CD4-positive, alpha-beta T cell treated with Interleukin-6 at 100 ng/mL for 8 hours (primary cell): Measurements from ENCODE around the gene CD63.
A peak's percentile ranks its signal among the peaks of the same experiment; 100 is the strongest.

Experiments used
- DNase-seq: peaks from one replicate; pipeline ENCODE4 v3.0.0-alpha.2; 2020; ENCODE audit warnings: mixed read lengths, low spot score

Gene CD63

DNA sequence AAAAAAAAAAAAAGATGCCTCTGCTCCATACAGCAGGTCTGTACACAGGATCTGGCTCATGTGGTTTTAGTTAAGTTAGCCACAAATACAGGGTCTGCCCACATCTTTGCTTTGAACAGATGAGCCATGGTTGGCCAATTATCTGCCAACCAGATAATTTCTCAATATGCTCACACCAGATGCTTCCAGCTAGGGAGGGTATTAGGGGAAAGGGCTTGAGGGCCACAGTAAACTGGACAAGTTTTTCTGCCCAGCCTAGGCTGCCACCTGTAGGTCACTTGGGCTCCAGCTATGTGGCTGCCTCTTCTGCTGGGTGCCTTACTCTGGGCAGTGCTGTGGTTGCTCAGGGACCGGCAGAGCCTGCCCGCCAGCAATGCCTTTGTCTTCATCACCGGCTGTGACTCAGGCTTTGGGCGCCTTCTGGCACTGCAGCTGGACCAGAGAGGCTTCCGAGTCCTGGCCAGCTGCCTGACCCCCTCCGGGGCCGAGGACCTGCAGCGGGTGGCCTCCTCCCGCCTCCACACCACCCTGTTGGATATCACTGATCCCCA lies 7.8 kb downstream of the CD63 start:
- DNase-seq = no peak

DNA sequence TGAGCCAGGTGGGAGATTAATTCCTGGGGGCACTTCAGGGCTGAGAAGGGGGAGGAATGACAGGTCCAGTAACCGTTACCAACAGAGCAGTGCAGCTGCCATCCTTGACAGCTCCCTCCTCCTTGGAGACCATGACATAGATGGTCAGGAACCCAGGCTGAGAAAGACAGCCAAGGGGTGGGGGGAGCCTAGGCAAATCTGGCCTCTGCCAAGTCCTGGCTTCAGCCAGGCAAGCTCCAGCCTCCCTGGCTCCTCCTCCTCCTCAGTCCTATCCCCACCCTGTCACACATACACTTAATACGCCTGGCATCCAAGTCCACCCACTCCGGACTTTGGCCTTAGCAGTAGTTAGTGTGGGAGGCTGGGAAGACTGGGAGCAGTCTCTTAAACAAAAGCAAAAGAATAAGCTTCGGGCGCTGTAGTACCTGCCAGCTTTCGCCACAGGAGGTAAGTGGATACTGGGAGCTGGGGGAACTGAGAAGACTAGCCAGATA lies 8.7 kb downstream of the CD63 start, which contains the start of gene RDH5:
TSS of gene RDH5 (plus strand) at position 323 of the 494 bp plus-strand sequence. CDS start 792 bp downstream, outside the sequence.
- no peak for DNase-seq

DNA sequence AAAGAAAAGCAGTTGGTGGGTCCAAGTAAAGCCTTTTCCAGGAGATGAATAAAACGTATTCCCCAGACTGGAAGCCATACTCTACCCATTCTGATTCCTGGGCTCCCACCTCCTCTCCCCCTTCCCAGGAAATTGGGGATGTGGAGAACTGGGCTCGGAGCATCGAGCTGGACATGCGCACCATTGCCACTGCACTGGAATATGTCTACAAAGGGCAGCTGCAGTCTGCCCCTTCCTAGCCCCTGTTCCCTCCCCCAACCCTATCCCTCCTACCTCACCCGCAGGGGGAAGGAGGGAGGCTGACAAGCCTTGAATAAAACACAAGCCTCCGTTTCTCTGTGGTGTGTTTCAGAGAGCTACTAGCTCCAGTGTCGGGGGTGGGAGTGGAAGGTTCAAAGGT lies 9.4 kb downstream of the CD63 start:
- no peak for DNase-seq

DNA sequence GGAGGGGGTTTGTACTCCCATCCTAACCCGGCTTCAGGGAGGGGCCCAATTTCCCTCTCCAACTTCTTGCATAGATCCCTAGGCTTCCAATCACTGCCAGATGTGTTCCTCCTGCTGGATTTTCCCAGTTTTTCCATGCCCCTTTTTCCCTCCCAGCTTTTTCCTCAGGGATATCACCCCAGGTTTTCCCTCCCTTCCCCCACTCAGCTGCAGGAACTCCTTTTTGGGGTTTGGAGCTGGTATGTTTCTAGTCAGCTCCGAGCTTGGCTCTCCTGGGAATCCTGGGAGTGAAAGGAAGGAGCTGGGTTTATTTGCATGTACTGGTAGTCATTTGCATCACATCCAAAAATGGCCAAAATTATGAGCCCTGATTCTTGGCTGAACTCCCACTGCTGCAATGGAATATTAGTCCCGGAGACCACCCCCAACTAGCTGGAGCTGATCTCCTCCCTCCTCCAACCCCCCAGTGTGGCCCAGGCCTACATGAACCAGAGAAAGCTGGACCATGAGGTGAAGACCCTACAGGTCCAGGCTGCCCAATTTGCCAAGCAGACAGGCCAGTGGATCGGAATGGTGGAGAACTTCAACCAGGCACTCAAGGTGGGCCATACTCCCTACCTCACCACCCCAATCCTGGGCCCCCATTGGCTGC lies 10.1 kb downstream of the CD63 start:
- DNase-seq = no peak

DNA sequence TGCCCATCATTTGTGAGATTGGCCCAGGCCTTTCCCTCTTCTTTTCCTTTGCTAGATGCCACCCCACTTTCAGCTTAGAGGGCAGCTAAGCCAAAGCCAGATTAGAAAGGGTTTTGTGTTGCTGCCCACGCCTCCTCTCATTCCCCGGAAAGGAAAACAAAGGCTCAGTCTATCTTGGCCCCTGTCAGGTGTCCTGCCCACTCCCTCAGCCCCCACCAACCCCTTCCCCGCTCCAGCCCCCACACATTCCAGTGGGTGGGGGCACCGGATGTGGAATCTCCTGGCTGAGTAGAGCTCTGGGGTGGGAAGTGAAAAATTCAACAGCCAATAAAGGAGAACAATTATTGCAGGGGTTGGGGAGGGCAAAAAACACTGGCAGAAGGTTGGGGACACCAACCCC lies 10.8 kb downstream of the CD63 start:
- DNase-seq = no peak

DNA sequence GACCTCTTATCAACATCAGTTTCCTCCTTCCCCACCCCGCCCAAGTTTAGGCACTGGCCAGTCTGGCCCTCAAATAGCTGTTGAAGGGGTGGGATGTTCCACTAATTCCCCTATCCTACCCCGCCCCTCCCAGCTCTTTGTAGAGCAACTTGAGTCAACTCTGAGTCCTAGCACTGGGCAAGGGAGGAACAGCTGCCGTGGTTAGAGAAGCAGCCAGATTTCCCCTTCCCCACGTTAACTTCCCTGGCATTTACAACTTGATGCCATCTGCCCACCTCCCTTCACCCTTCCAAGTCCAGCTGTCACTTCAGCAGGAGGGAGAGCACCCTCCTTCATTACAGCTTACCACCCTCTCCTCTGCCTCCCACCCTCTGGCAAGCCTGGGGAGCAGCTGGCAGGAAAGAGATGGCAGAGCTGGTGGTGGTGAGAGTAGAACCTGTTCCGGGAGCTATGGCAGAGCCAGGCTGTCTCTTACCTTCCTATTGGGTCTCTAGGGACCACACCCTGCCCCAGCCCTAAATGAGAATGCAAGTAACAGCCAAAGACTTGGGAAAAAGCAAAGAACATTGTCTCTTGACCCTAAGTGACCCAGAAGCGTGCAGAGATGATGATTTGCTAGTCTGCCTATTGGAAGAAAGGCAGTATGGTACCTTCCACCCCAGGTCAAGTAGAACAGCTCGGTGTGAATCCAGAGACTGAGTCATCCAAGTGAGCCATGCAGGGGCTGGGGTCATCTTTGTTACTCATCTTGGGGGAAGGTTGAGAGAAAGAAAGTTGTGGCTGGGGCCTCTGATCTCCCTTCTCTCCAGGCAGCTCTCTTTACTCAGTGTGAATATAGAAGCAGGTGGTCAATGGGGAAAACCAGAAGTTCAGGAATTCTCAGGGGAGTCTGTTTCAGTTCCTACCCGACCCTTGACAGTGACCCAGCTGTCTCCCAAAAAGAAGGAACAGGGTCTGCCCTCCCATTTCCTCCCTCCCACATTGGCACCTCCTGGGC lies 11.5 kb downstream of the CD63 start:
- no peak for DNase-seq

DNA sequence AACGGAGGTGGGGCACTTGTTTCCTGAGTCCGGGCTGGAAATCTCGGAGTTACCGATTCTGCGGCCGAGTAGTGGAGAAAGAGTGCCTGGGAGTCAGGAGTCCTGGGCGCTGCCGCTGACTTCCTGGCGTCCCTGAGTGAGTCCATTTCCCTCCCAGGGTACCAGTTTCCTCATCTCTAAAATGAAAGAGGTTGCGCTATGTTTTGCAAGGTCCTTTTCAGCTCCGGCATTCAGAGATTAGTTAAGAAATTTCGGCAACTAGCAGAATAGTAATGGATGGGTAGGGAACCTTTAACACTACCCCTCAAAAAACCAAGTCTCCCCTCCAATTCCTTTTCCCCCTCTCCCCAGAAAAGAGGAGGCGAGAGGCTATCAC lies 12.2 kb downstream of the CD63 start:
- DNase-seq = no peak

DNA sequence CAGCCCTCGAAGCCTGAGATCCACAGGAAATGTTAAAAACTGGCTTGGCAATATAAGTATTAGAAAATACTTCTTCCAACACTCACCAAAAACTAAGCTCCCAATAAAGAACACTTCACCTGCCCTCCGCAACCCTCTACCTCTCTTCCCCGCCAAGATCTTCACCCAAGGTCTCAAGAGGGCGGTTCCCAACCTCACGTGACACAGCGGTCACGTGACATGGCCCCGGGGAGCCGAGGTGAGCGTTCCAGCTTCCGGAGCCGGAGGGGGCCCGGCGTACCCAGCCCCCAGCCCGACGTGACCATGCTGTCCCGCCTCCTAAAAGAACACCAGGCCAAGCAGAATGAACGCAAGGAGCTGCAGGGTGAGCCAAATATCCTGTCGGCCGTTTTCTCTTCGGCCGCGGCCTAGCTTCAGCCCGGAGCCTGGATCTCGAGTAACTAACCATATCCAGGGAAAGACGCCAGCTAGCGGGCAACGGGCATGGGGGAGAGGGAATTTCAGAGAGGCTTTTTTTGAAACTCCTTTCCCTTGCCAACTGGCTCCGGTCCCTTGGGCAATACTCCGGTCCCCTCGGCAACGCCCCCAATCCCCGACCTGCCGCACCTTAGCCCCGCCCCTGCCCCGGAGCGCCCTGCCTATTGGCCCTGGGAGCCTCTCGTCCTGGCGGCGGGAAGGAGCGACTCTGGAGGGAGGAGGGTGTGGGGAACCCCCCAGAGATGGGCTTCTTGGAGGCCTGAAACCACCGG lies 12.8 kb downstream of the CD63 start, which contains the start of gene BLOC1S1:
TSS of gene BLOC1S1 (plus strand) at position 214 of the 749 bp plus-strand sequence. CDS start at position 220, 6 bp downstream.
- peak; percentile 89 for DNase-seq

DNA sequence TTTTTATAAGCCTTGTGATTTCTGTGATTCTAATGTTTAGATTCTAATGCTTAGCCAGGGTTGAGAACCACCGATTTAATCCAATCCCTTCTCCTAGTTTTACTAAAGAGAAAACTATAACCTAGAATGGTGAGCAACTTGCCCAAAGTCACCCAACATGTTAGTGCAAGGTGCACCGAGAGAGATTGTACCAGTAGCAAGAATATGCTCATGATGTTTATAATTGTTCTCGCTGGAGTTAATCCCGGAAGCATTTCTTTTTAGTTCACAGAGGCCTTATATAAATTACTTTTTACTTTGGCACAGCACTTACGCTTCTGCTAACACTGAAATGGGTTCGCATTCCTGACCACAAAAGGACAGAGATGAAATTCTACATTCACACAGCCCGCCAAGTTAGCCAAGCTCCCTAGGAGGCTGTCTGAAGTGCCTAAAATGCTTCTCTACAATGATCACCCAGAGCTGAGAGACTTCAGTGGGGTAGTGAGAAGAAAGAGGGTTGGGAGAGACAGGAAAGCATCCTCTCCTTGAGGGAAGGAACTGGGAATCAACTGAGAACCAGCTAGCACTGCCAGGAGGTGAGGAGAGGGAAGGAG lies 13.5 kb downstream of the CD63 start:
- no peak for DNase-seq

DNA sequence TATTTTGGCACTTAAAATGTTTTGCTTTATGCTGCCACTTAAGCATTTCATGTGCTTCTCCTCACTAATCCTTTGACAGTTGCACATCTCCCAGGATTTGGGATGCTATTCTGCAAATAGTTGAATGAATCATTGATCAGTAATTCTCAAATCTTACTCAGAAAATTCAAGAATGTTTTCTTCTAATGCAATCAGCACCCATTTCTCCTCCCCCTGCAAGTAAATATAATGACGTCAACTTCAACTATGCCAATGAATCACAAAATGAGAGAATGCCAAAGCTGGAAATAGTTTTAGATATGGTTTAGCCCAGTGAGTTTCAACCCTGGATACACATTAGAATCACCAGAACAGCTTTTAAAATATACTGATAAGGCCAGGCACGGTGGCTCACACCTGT lies 15.1 kb downstream of the CD63 start:
- no peak for DNase-seq

DNA sequence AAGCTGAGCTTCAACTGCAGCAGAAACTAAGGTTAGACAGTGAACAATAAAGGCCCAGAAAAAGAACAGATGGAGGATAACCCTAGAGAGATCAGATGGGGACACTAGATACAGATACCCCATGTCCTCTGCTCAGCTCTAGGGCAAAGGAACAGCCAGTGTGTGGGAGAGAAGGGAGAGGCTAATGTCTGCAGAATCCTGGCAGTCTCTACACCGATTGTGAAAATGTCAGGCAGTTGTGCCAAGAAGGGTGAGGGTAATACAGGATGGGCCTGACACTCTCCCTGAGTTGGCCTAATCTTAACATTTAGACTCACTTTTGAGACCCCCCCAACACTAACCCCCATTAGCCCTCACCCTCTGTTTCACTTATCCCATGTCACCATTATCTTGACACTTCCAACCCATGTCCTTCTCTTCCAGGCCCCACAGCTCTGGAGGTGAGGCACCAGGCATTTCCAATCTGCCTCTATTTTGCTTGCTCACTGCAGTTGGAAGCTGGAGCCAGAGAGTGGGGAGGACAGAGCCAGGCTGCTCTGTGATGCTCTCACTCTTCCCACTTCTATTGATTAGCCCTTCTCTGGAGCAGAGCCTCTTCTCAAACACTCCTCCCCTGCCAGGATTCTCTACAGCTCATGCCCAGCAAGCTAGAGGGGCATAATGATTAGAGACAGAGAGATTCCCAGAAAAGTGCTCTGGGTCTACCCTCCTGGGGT lies 16.0 kb downstream of the CD63 start:
- no peak for DNase-seq

DNA sequence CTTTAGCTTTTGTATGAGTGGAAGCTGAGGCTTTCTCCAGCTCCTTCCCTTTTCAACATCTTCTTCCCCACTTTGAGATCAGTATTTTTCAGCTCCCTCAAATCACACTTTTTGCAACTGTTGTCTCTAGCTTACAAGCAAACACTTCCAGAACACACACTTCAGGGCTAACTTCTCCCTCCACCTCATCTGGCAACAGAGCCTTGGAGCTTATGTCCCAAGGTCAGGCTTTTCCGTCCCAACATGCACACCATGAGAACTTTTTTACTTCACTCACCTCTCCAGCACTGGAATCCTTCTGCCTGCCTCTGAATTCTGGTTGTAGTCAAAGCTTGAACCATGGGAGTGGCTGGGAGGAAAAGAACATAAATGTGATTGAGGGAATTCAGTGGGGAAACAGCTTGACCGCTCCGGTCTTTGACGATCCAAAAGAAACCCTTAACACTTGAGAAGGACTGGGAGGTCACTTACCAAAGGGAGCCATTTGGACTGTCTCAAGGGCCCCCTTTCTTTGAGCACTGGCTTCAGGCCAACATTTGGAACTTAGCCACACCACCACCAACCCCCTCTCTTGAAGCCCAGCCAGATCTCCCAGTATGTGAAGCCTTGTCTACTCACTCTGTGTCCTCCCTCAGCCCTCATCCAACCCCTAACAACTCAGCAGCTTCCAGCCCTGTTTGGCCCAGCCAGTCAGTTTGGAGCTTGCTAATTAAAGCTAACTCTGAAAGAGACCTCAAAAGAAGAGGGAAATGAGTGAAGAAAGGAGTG lies 16.8 kb downstream of the CD63 start:
- no peak for DNase-seq

DNA sequence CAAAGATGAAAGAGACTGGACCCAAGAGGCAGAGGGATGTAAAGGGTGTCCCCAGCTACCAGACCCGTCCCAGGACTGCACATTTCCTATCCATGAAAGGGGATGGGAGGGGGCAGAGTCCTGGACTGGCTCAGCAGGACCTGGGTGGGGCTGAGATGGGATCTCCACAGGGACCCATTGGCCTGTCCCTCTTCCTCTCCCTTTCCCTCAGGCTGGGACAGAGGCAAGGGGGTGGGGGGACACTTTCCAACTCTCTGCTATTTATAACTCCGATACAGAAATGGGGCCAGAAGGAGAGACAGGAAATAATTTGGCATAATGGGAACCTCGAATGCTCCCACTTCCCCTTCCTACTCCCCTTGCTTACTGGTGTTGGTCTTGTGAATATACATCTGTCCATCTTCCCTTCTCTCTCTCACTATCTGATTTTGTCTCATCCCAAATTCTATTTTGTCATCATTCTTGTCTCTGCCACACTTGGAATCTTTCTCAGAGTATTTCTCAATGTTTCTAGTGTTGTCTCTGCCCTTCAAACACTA lies 20.0 kb downstream of the CD63 start:
- no peak for DNase-seq

DNA sequence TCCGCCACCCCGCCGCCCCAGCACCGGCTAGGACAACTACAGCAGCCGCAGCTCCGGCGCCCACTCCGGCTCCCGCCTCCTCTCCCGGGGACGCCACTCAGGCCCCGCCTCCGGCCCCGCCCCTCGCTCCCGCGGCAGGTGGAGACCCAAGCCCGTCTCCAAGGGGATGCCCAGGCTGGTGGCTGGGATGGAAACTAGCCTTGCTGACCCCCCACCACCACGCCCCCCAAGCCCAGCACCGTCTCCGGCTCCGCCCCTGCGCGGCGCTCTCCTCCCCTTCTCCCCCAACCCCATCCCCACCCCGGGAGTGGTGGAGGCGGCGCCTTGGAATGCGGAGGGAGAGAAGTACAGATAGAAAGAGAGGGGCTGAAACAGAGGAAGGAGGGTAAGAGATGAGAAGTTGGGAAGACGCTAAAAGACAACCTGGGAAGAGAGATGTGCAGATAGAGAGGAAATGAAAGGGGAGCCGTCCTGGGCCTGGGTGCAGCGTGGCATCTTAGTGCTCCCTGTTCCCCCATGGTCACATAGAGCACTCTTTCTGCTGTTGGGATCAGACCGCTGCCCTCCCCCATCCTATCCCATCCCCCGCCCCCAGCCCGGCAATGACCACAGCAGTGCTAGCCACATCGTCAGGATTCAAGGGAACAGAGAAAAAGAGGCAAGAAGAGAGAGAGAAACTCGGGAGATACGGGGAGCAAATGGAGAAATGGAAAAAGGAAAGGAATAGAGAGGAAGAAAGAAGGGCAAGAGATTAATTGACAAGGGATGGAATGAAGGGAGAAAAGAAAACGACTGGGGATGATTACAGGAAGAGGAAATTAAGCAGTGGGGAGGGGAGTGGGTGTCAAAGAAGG lies 20.7 kb downstream of the CD63 start, which contains the start of gene ITGA7:
TSS of gene ITGA7 (minus strand) at position 64 of the 854 bp plus-strand sequence. CDS start 222 bp downstream, outside the sequence.
- peak; percentile 53 for DNase-seq

DNA sequence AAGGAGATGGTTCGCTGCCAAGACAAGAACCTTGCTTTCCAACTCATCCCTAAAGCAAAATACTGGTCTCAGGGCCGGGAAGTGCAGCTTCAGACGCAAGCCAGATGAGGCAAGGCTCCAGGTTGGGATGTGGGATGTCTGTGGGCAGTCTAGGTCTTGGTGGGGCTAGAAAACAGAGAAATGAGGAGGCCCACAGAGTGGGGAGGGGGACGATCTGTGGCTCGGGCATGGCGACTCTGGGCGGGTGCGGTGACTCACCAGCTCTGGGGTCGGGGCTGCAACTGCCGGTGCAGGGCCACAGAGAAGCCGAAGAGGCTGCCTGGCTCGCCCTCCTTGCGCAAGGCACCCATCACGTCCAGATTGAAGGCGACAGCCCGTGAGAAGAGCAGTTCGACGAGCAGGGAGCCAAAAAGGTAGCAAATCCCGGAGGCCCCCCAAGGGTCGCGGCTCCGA lies 21.6 kb downstream of the CD63 start:
- no peak for DNase-seq

DNA sequence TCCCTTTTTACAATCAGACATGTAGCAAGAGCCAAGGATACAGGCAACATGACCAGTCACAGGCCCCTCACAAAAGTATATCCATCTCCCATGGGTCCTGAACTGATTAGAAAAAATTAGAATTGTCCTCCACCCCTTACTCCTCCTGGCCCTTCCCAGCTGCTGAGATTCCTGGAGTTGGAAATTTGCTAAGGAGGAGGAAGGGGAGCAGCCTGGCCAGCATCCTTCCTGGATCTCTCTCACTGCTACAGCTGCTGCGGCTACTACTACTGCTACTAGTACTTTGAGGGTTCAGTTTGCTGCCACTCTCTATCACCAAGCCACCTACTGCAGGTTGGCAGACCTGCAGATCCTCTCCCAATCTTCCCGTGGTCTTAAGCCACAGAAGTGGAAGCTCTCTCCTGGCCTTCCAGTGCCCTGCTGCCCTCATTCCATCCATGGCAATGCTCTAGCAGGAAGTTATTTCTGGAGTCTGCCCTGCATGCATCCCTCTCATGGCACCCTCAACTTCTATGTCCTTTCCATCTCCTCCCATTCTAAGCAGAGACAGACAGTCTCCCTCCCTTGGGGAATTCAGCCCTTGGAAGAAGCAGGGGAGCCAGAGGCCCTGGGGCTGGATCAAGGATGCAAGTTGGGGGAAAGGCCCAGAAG lies 22.1 kb downstream of the CD63 start:
- no peak for DNase-seq

DNA sequence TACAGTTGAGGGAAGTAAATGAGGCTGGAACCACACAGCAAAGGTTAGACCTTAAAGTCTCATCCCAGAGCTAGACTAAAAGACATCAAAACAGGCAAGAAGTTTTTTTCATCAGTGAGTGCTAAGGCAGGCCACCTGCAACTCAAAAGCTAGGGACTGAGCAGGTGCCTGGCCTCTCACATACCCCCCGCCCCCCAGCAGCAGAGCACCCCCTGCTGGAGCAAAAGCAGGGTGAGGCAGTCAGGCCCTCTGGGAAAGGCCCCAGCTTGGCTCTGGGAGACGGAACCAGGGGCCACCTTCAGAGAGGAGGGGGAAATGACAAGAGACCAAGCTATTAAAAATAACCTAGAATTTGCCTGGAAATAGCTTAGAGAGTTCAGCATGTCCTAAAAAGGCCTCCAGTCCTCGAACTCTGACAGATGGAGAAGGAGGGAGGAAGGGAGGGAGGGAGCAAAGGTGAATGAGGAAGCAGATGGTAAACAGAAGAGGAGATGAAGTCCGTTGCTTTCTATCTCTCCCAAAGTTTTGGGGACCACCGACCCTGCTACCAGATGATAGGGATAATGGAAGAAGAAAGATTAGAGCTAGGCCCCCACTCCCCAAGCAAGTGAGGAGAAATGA lies 22.9 kb downstream of the CD63 start:
- DNase-seq = no peak
